Vagina (tissue), 2 donors: ENCODE data around the gene HGF. TPM values are rescaled to one million over a fixed set of nuclear protein-coding genes. Genes with fewer than 3 reads are reported as not detected.

Source experiments
- DNase-seq, 2 donors: peaks; one replicate each; pipeline ENCODE4 v3.0.0-alpha.2; 2017; ENCODE audit errors: extremely low spot score in 2 of 2
- H3K27ac ChIP-seq: fragments of 200-600 bp; sonication (generic); one replicate; pipeline ENCODE4 v1.5.1; 2019
- H3K27me3 ChIP-seq: fragments of 200-600 bp; sonication (generic); one replicate; pipeline ENCODE4 v1.5.1; 2019
- H3K36me3 ChIP-seq, 2 donors: fragments of 200-600 bp; sonication (generic); one replicate each; pipeline ENCODE4 v1.5.1; 2017 to 2019
- H3K4me1 ChIP-seq: fragments of 200-600 bp; sonication (generic); one replicate; pipeline ENCODE4 v1.5.1; 2019
- H3K4me3 ChIP-seq, 2 donors: fragments of 200-600 bp; sonication (generic); 1 replicate in 1 of 2; 2 replicates in 1 of 2; pipeline ENCODE4 v1.5.1; 2016 to 2019
- H3K9me3 ChIP-seq: fragments of 200-600 bp; sonication (generic); one replicate; pipeline ENCODE4 v1.5.1; 2019
- CTCF ChIP-seq, 3 experiments: fragments of 450-650 bp in 2 of 3; fragments of 200-600 bp in 1 of 3; sonication (generic) in 1 of 3; IDR thresholded peaks; one replicate each; pipeline ENCODE4 v1.5.1; 2017 to 2019; ENCODE audit warnings: antibody characterized with exemption in 3 of 3, mild to moderate bottlenecking in 2 of 3, moderate library complexity in 2 of 3
- POLR2A ChIP-seq, 2 donors: fragments of 450-650 bp; IDR thresholded peaks; one replicate each; pipeline ENCODE4 v1.6.1; 2017; ENCODE audit warnings: antibody characterized with exemption in 2 of 2, mild to moderate bottlenecking in 2 of 2, moderate library complexity in 2 of 2
- POLR2AphosphoS5 ChIP-seq, 2 donors: sonication (generic); formaldehyde crosslinking; IDR thresholded peaks; one replicate each; pipeline ENCODE4 v1.9.0; 2017; ENCODE audit warnings: antibody characterized with exemption in 2 of 2, mild to moderate bottlenecking in 2 of 2, low read depth in 1 of 2; ENCODE audit not compliant: insufficient read depth in 1 of 2
- intact Hi-C: fragments of 100-400 bp; cut with DNase I; formaldehyde crosslinking; loops from one replicate; pipeline ENCODE4 v1.15.1; 2023
- total RNA-seq: library from RNA; depleted of rRNA; stranded (reverse); fragments of >200 nt; gene quantifications from one replicate; pipeline ENCODE4 v1.2.3, GENCODE V29; 2016

Gene HGF
- total RNA-seq, 1 donor from 2014 or later: 15.0 TPM

GRCh38 chr7:81690251-81690650 is 79.6 kb downstream of the HGF start:
- Histone ChIP-seq H3K27ac (no peak overlapping the region), H3K36me3 (no peaks in the 10 kb centered on the region), H3K27me3 (no peaks in the 10 kb centered on the region), H3K9me3 (no peaks in the 10 kb centered on the region), H3K4me1 (no peaks in the 10 kb centered on the region), H3K4me3 (no peak overlapping the region)
- no peak for TF ChIP-seq POLR2A (IDR thresholded peaks at IDR 0.05)
- no peak for TF ChIP-seq CTCF (IDR thresholded peaks at IDR 0.05)
- no peak for TF ChIP-seq POLR2AphosphoS5 (IDR thresholded peaks at IDR 0.05; ENCODE audit: insufficient read depth in 1 of 2, low read depth in 1 of 2)
- intact Hi-C loops: no loop called here
- DNase-seq: no peak

GRCh38 chr7:81688622-81689411 is 81.0 kb downstream of the HGF start:
- TF ChIP-seq POLR2AphosphoS5 (IDR thresholded peaks at IDR 0.05; ENCODE audit: insufficient read depth in 1 of 2, low read depth in 1 of 2): no peak
- no peak for TF ChIP-seq POLR2A (IDR thresholded peaks at IDR 0.05)
- TF ChIP-seq CTCF (IDR thresholded peaks at IDR 0.05): no peak
- Histone ChIP-seq H3K4me3 (no peak overlapping the region), H3K36me3 (no peaks in the 10 kb centered on the region), H3K27ac (no peak overlapping the region), H3K9me3 (no peaks in the 10 kb centered on the region), H3K27me3 (no peaks in the 10 kb centered on the region), H3K4me1 (peaks cover 6% of the 10 kb centered on the region)
- intact Hi-C loops: no loop called here
- no peak for DNase-seq

GRCh38 chr7:81687062-81687461 is 82.8 kb downstream of the HGF start:
- Histone ChIP-seq H3K9me3 (no peaks in the 10 kb centered on the region), H3K27ac (no peak overlapping the region), H3K4me1 (peaks cover 6% of the 10 kb centered on the region), H3K4me3 (no peak overlapping the region), H3K27me3 (no peaks in the 10 kb centered on the region), H3K36me3 (no peaks in the 10 kb centered on the region)
- intact Hi-C loops: no loop called here
- no peak for TF ChIP-seq POLR2AphosphoS5 (IDR thresholded peaks at IDR 0.05; ENCODE audit: insufficient read depth in 1 of 2, low read depth in 1 of 2)
- TF ChIP-seq CTCF (IDR thresholded peaks at IDR 0.05): no peak
- TF ChIP-seq POLR2A (IDR thresholded peaks at IDR 0.05): no peak
- DNase-seq: no peak

DNA sequence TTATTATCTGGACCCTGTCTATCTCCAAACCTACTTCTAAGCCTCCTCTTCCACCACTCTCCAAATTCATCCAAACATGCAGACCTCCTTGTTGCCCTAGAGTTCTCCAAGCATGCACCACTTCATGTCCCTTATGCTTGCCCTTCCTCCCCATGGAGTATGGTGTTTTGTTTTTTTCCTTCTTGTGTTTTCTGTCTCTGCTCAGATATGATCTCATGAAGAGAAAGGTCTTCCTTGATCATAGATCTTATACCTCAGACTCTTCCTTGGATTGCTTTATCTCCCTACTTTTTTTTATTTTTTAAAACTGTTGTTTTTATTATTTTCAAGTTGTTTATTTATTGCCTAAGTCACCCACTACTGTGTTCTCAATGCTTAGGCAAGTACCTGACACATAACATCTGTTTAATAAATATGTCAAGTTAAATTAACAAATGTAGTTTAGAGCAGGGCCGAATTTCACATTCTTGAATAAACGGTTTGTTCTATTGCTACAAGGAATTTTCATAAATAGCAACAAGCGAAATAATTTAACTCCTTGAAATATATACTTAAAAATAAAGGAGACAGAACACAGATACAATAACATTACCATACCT is 84.5 kb downstream of the HGF start:
- no peaks in the 10 kb centered on the region for H3K36me3 ChIP-seq
- intact Hi-C loops: no loop called here
- peak overlapping the region; percentile 42 for H3K27ac ChIP-seq
- TF ChIP-seq POLR2A (IDR thresholded peaks at IDR 0.05) (no peak), POLR2AphosphoS5 (IDR thresholded peaks at IDR 0.05; ENCODE audit: insufficient read depth in 1 of 2, low read depth in 1 of 2) (peak in 1 of 2 donors; percentile 23), CTCF (IDR thresholded peaks at IDR 0.05) (no peak)
- no peaks in the 10 kb centered on the region for H3K27me3 ChIP-seq
- no peaks in the 10 kb centered on the region for H3K9me3 ChIP-seq
- H3K4me3 ChIP-seq: no peak overlapping the region
- H3K4me1 ChIP-seq: peaks cover 6% of the 10 kb centered on the region
- DNase-seq: no peak
